Loucy (cell line): ENCODE results near the gene SUPT7L.
"Not testable (repeated sequence)": the region's sequence is repeated elsewhere in the genome, so short reads cannot be mapped to it uniquely, and the experiment has no call there.

ENCODE experiments used
- H2AFZ ChIP-seq: fragments of 200-600 bp; sonication (generic); 2 replicates; pipeline ENCODE4 v1.6.0; 2016; ENCODE audit warnings: antibody characterized with exemption, mild to moderate bottlenecking, low read length, moderate library complexity
- H3F3A ChIP-seq: fragments of 200-600 bp; 2 replicates; pipeline ENCODE4 v1.6.0; 2016; ENCODE audit warnings: antibody characterized with exemption, low read depth, mild to moderate bottlenecking
- H3K27me3 ChIP-seq: fragments of 200-600 bp; sonication (generic); 2 replicates; pipeline ENCODE4 v1.6.1; 2014; ENCODE audit warnings: low read length, mild to moderate bottlenecking; ENCODE audit not compliant: insufficient read depth, poor library complexity, severe bottlenecking
- H3K36me3 ChIP-seq: fragments of 200-600 bp; sonication (generic); 2 replicates; pipeline ENCODE4 v1.6.1; 2016; ENCODE audit warnings: low read length; ENCODE audit not compliant: insufficient read depth
- H3K4me1 ChIP-seq: fragments of 200-600 bp; sonication (generic); 2 replicates; pipeline ENCODE4 v1.5.1; 2014; ENCODE audit warnings: low read length, mild to moderate bottlenecking; ENCODE audit not compliant: insufficient read depth, poor library complexity, severe bottlenecking
- H3K4me2 ChIP-seq: fragments of 200-600 bp; sonication (generic); 2 replicates; pipeline ENCODE4 v1.6.0; 2014; ENCODE audit warnings: antibody characterized with exemption, low read length, low read depth, mild to moderate bottlenecking; ENCODE audit not compliant: poor library complexity, severe bottlenecking
- H3K4me3 ChIP-seq: fragments of 200-600 bp; sonication (generic); 2 replicates; pipeline ENCODE4 v1.5.1; 2014; ENCODE audit warnings: low read length, mild to moderate bottlenecking, mixed read lengths; ENCODE audit not compliant: poor library complexity, severe bottlenecking
- H3K79me2 ChIP-seq: fragments of 200-600 bp; sonication (generic); 2 replicates; pipeline ENCODE4 v1.6.1; 2014; ENCODE audit warnings: low read length; ENCODE audit not compliant: insufficient read depth
- H3K9ac ChIP-seq: fragments of 200-600 bp; sonication (generic); 2 replicates; pipeline ENCODE4 v1.6.0; 2014; ENCODE audit warnings: mild to moderate bottlenecking, low read depth, low read length, moderate library complexity; ENCODE audit not compliant: poor library complexity, severe bottlenecking
- H3K9me2 ChIP-seq: fragments of 200-600 bp; sonication (generic); replicated peaks from 2 replicates; pipeline ENCODE4 v1.6.1; 2016; ENCODE audit warnings: low read depth, low read length, mixed read lengths
- H3K9me3 ChIP-seq: fragments of 200-600 bp; sonication (generic); 2 replicates; pipeline ENCODE4 v1.6.1; 2014; ENCODE audit warnings: mild to moderate bottlenecking, antibody characterized with exemption, low read length, low read depth; ENCODE audit not compliant: insufficient read depth
- H4K20me1 ChIP-seq: fragments of 200-600 bp; sonication (generic); 2 replicates; pipeline ENCODE4 v1.6.0; 2014; ENCODE audit warnings: antibody characterized with exemption, low read length, mild to moderate bottlenecking; ENCODE audit not compliant: insufficient read depth, poor library complexity, severe bottlenecking
- CTCF ChIP-seq: fragments of 200-600 bp; sonication (generic); conservative IDR thresholded peaks from 2 replicates; pipeline ENCODE4 v1.5.1; 2014; ENCODE audit warnings: mild to moderate bottlenecking, antibody characterized with exemption, low read length
- EZH2phosphoT487 ChIP-seq: fragments of 200-600 bp; IDR thresholded peaks from 2 replicates; pipeline ENCODE4 v1.6.1; 2018; ENCODE audit warnings: antibody characterized with exemption, mild to moderate bottlenecking, moderate library complexity, borderline replicate concordance

The SUPT7L gene

GRCh38 chr2:27687232-27687631 lies 23.8 kb upstream of the SUPT7L start:
- no peaks in the 10 kb centered on the region for H3K79me2 ChIP-seq
- H3F3A ChIP-seq, result peaks cover 3% of the 10 kb centered on the region
- no peak overlapping the region for H2AFZ ChIP-seq
- H3K9ac ChIP-seq, result no peak overlapping the region
- no peak overlapping the region for H3K4me3 ChIP-seq
- no peak for TF ChIP-seq CTCF
- H3K4me1 ChIP-seq, result peaks cover 14% of the 10 kb centered on the region
- H3K9me3 ChIP-seq, result no peaks in the 10 kb centered on the region
- no peaks in the 10 kb centered on the region for H3K27me3 ChIP-seq
- H3K4me2 ChIP-seq, result no peak overlapping the region
- no peaks in the 10 kb centered on the region for H3K9me2 ChIP-seq
- no peaks in the 10 kb centered on the region for H4K20me1 ChIP-seq
- H3K36me3 ChIP-seq, result peaks cover 23% of the 10 kb centered on the region; the same call in 1 of the 2 replicates

GRCh38 chr2:27685577-27685976 lies 22.2 kb upstream of the SUPT7L start:
- Histone ChIP-seq H3K4me1 (peaks cover 14% of the 10 kb centered on the region), H3K27me3 (no peaks in the 10 kb centered on the region), H2AFZ (no peak overlapping the region), H4K20me1 (no peaks in the 10 kb centered on the region), H3K4me2 (peak overlapping the region; percentile 62), H3K9me3 (no peaks in the 10 kb centered on the region), H3K9me2 (no peaks in the 10 kb centered on the region), H3K79me2 (no peaks in the 10 kb centered on the region), H3K36me3 (peaks cover 23% of the 10 kb centered on the region; the same call in 1 of the 2 replicates), H3K4me3 (peak overlapping the region; percentile 58), H3K9ac (peak overlapping the region; percentile 64), H3F3A (peaks cover 3% of the 10 kb centered on the region)
- TF ChIP-seq CTCF, result no peak
- TF ChIP-seq EZH2phosphoT487, result no peak

- not testable (repeated sequence) for H3K27me3 ChIP-seq, H3K9me2 ChIP-seq, H3K79me2 ChIP-seq, H3K9me3 ChIP-seq, H4K20me1 ChIP-seq, H3F3A ChIP-seq
- Histone ChIP-seq H3K4me3 (peak overlapping the region; percentile 58), H3K9ac (peak overlapping the region; percentile 64), H3K36me3 (peaks cover 23% of the 10 kb centered on the region; the same call in 1 of the 2 replicates), H2AFZ (peak overlapping the region; percentile 62), H3K4me2 (peak overlapping the region; percentile 62), H3K4me1 (peaks cover 14% of the 10 kb centered on the region)
These were observed 21.6 kb upstream of the SUPT7L start for GRCh38 chr2:27685006-27685405.

GRCh38 chr2:27683390-27684071 lies 20.1 kb upstream of the SUPT7L start:
- TF ChIP-seq EZH2phosphoT487, result no peak
- TF ChIP-seq CTCF, result peak; percentile 100
- peak overlapping the region; percentile 62 for H3K4me2 ChIP-seq
- H3K4me3 ChIP-seq, result no peak overlapping the region
- peaks cover 3% of the 10 kb centered on the region for H3F3A ChIP-seq
- H3K9me3 ChIP-seq, result no peaks in the 10 kb centered on the region
- H3K79me2 ChIP-seq, result no peaks in the 10 kb centered on the region
- no peaks in the 10 kb centered on the region for H3K27me3 ChIP-seq
- peaks cover 32% of the 10 kb centered on the region; the same call in 1 of the 2 replicates for H3K36me3 ChIP-seq
- no peaks in the 10 kb centered on the region for H3K9me2 ChIP-seq
- H2AFZ ChIP-seq, result no peak overlapping the region
- H4K20me1 ChIP-seq, result no peaks in the 10 kb centered on the region
- peak overlapping the region; percentile 64 for H3K9ac ChIP-seq
- H3K4me1 ChIP-seq, result peaks cover 14% of the 10 kb centered on the region

GRCh38 chr2:27682334-27682771 lies 18.9 kb upstream of the SUPT7L start:
- not testable (repeated sequence) for H2AFZ ChIP-seq, H3K9me2 ChIP-seq, H3K9ac ChIP-seq, H3F3A ChIP-seq, H3K4me3 ChIP-seq, H3K27me3 ChIP-seq, H4K20me1 ChIP-seq, H3K9me3 ChIP-seq, H3K79me2 ChIP-seq, H3K4me2 ChIP-seq
- Histone ChIP-seq H3K36me3 (peaks cover 32% of the 10 kb centered on the region; the same call in 1 of the 2 replicates), H3K4me1 (peaks cover 14% of the 10 kb centered on the region)
